K562 (cell line): ENCODE results near the gene AQP4. TPM values are rescaled to one million over a fixed set of nuclear protein-coding genes. Genes with fewer than 3 reads are reported as not detected.

Source experiments
- ATAC-seq: fragments of 200-7000 bp; cut with Tn5 transposase; 3 replicates; pipeline ENCODE4 v1.9.1; 2020; ENCODE audit warnings: moderate library complexity
- BruUV-seq: library from RNA; stranded (reverse); fragments of 400-500 nt; replicated peaks from 2 replicates; lab custom pipeline; 2021; lab: Mats Ljungman, UMichigan
- CTCF ChIA-PET: fragments of 300-600 bp; formaldehyde crosslinking; extraction: SDS; loops from one replicate; lab custom pipeline; 2021; ENCODE audit warnings: low intra/inter-chr PET ratio; lab: Yijun Ruan, JAX
- POLR2A ChIA-PET: fragments of 300-600, 350-650 bp; sonication (Branson Sonifier 250); formaldehyde crosslinking; extraction: SDS; loops from one replicate; lab custom pipeline; 2021; ENCODE audit warnings: antibody characterized with exemption, inconsistent platforms; lab: Yijun Ruan, JAX
- DNase-seq, 4 experiments: peaks; one replicate each; pipeline versions ENCODE4 v3.0.0 to v3.0.0-alpha.2; 2011 to 2018; ENCODE audit warnings: low spot score in 3 of 4, mixed read lengths in 3 of 4; ENCODE audit errors: extremely low read depth in 1 of 4
- FAIRE-seq: peaks from 2 replicates; lab custom pipeline; 2011; peaks lifted over from hg19 to GRCh38; lab: Jason Lieb, UNC
- H2AFZ ChIP-seq: 2 replicates; pipeline ENCODE4 v1.6.0; 2011; ENCODE audit warnings: low read depth, low read length, control low read depth, inconsistent platforms
- H3K27ac ChIP-seq: fragments of 200-600 bp; 3 replicates; pipeline ENCODE4 v1.8.0; 2011; ENCODE audit warnings: low read depth, mild to moderate bottlenecking, control low read depth, inconsistent platforms, low read length, moderate library complexity, mixed read lengths; ENCODE audit errors: extremely low read depth
- H3K27me3 ChIP-seq, 2 experiments: fragments of 300-600 bp in 1 of 2; 2 replicates in 1 of 2; 3 replicates in 1 of 2; pipeline versions ENCODE4 v1.6.0 to v1.8.0; 2011; ENCODE audit warnings: inconsistent platforms in 2 of 2, low read length in 2 of 2, mild to moderate bottlenecking in 1 of 2, mixed read lengths in 1 of 2, moderate library complexity in 1 of 2; ENCODE audit not compliant: control insufficient read depth in 2 of 2, insufficient read depth in 2 of 2
- H3K36me3 ChIP-seq: fragments of 300-600 bp; 3 replicates; pipeline ENCODE4 v1.8.0; 2011; ENCODE audit warnings: mild to moderate bottlenecking, low read length, inconsistent platforms; ENCODE audit not compliant: control insufficient read depth, insufficient read depth
- H3K4me1 ChIP-seq, 2 experiments: fragments of 200-600 bp in 1 of 2; replicated peaks in 1 of 2; 2 replicates in 1 of 2; 3 replicates in 1 of 2; pipeline versions ENCODE4 v1.5.1 to v1.8.0; 2011; ENCODE audit warnings: inconsistent platforms in 2 of 2, low read length in 2 of 2, mild to moderate bottlenecking in 1 of 2, mixed read lengths in 1 of 2, moderate library complexity in 1 of 2; ENCODE audit not compliant: control insufficient read depth in 2 of 2, insufficient read depth in 2 of 2
- H3K4me2 ChIP-seq: 2 replicates; pipeline ENCODE4 v1.6.1; 2011; ENCODE audit warnings: low read length, control low read depth, inconsistent platforms, mixed read lengths; ENCODE audit not compliant: insufficient read depth
- H3K4me3 ChIP-seq: fragments of 200-600 bp; sonication (generic), shearing (Covaris generic); 2 replicates; pipeline ENCODE4 v1.5.1; 2016; ENCODE audit warnings: control low read depth, inconsistent platforms
- H3K79me2 ChIP-seq: fragments of 200-600 bp; 3 replicates; pipeline ENCODE4 v1.8.0; 2011; ENCODE audit warnings: low read length, inconsistent platforms; ENCODE audit not compliant: control insufficient read depth, insufficient read depth
- H3K9ac ChIP-seq, 2 experiments: 2 replicates each; pipeline versions ENCODE4 v1.6.0 to v1.6.1; 2011; ENCODE audit warnings: low read depth in 2 of 2, low read length in 2 of 2, control low read depth in 1 of 2, inconsistent platforms in 1 of 2, mild to moderate bottlenecking in 1 of 2, mixed read lengths in 1 of 2; ENCODE audit not compliant: insufficient read depth in 1 of 2
- H3K9me1 ChIP-seq: one replicate; pipeline ENCODE4 v1.6.0; 2011; ENCODE audit warnings: inconsistent platforms, mild to moderate bottlenecking, low read length, moderate library complexity; ENCODE audit not compliant: control insufficient read depth, insufficient read depth
- H3K9me3 ChIP-seq: replicated peaks from 2 replicates; pipeline ENCODE4 v1.5.1; 2011; ENCODE audit warnings: low read depth, low read length, inconsistent platforms; ENCODE audit not compliant: control insufficient read depth, insufficient read depth
- H4K20me1 ChIP-seq: replicated peaks from 2 replicates; pipeline ENCODE4 v1.6.1; 2011; ENCODE audit warnings: low read length, inconsistent platforms, mixed read lengths; ENCODE audit not compliant: control insufficient read depth, insufficient read depth
- BACH1 ChIP-seq: fragments of 200-800 bp; sonication (Bioruptor generic); IDR thresholded peaks from 2 replicates; pipeline ENCODE4 v1.6.1; 2016; ENCODE audit warnings: missing genetic modification characterization, missing compliant biosample characterization
- CBX1 ChIP-seq: sonication (generic); IDR thresholded peaks from 2 replicates; pipeline ENCODE4 v1.6.1; 2016; ENCODE audit warnings: antibody characterized with exemption, low read depth, mild to moderate bottlenecking
- HNRNPUL1 ChIP-seq: fragments of 200-400 bp; formaldehyde crosslinking; IDR thresholded peaks from 2 replicates; pipeline ENCODE4 v1.6.1; 2017; ENCODE audit warnings: low read length
- MAZ ChIP-seq, 2 experiments: fragments of 450-650 bp in 1 of 2; sonication (generic) in 1 of 2; formaldehyde crosslinking; IDR thresholded peaks in 1 of 2; conservative IDR thresholded peaks in 1 of 2; 2 replicates each; pipeline versions ENCODE4 v1.4.0 to v1.5.0; 2020; ENCODE audit warnings: mild to moderate bottlenecking in 1 of 2, missing genetic modification reagents in 1 of 2
- MTA2 ChIP-seq: fragments of 450-650 bp; IDR thresholded peaks from 2 replicates; pipeline ENCODE4 v1.6.1; 2016; ENCODE audit warnings: low read depth
- PCBP1 ChIP-seq: fragments of 200-400 bp; formaldehyde crosslinking; IDR thresholded peaks from 2 replicates; pipeline ENCODE4 v1.6.1; 2018; ENCODE audit warnings: mild to moderate bottlenecking, low read depth, low read length; ENCODE audit not compliant: poor library complexity, severe bottlenecking
- SIN3A ChIP-seq, 2 experiments: fragments of 150-350 bp in 1 of 2; IDR thresholded peaks; 2 replicates each; pipeline ENCODE4 v1.6.1; 2011 to 2016; ENCODE audit warnings: borderline replicate concordance in 2 of 2, low read depth in 2 of 2, low read length in 2 of 2, mild to moderate bottlenecking in 2 of 2, moderate library complexity in 2 of 2; ENCODE audit not compliant: control insufficient read depth in 1 of 2
- TAF9B ChIP-seq: fragments of 450-650 bp; IDR thresholded peaks from 2 replicates; pipeline ENCODE4 v1.6.1; 2018; ENCODE audit warnings: mild to moderate bottlenecking; ENCODE audit not compliant: partially characterized antibody
- TRIM28 ChIP-seq: fragments of 450-650 bp; IDR thresholded peaks from 2 replicates; pipeline ENCODE4 v1.6.1; 2017
- WGBS: fragments of 100-300 bp; shearing (Covaris generic); methylation state at CpG from one replicate; pipeline ENCODE4 v1.1.6; 2016; ENCODE audit warnings: low coverage, mixed read lengths; ENCODE audit not compliant: insufficient coverage; ENCODE audit errors: missing lambda C conversion rate; 5-methylcytosine and 5-hydroxymethylcytosine counted together
- in situ Hi-C: fragments of 300-500 bp; cut with MboI; formaldehyde crosslinking; loops from 4 replicates; pipeline ENCODE4 v1.15.0; 2018; ENCODE audit warnings: inconsistent platforms, mixed read lengths
- intact Hi-C: fragments of 100-400 bp; cut with micrococcal nuclease; formaldehyde crosslinking; loops from 2 replicates; pipeline ENCODE4 v1.14.2; 2022
- polyA plus RNA-seq, 8 experiments: library from polyadenylated mRNA; depleted of rRNA in 4 of 8; stranded (reverse) in 5 of 8; unstranded in 3 of 8; fragments of >200 nt; fragmentation: Nextera tagmentation in 2 of 8; fragmentation: Illumina TruSeq in 1 of 8; extraction: Ambion mirVana in 2 of 8; extraction: Trizol in 1 of 8; gene quantifications; 2 replicates each; pipeline versions ENCODE4 v1.2.1 to v1.2.3, GENCODE V29; 2011 to 2014; ENCODE audit warnings: inconsistent platforms in 1 of 8, missing spikeins in 1 of 8
- total RNA-seq, 7 experiments: library from RNA; depleted of rRNA in 6 of 7; stranded (reverse); fragments of >200 nt in 6 of 7; fragmentation: Illumina TruSeq in 2 of 7; extraction: Trizol in 2 of 7; gene quantifications; 2 replicates each; pipeline versions ENCODE4 v1.2.1 to v1.2.3, GENCODE V29; 2011 to 2021; ENCODE audit warnings: low replicate concordance in 1 of 7
- TF ChIP-seq, protein P1 (sequence below): fragments of 250-450 bp; sonication (Bioruptor Pico); IDR thresholded peaks from 2 replicates; pipeline ENCODE4 v1.4.0; 2020
- TF ChIP-seq, protein P2 (sequence below), 2 experiments: IDR thresholded peaks in 1 of 2; conservative IDR thresholded peaks in 1 of 2; 2 replicates each; pipeline ENCODE4 v1.6.1; 2016; ENCODE audit warnings: low read depth in 2 of 2, mild to moderate bottlenecking in 1 of 2, missing compliant biosample characterization in 1 of 2, missing genetic modification characterization in 1 of 2, moderate library complexity in 1 of 2
- TF ChIP-seq, protein P3 (sequence below), 3 experiments: IDR thresholded peaks in 2 of 3; conservative IDR thresholded peaks in 1 of 3; 2 replicates each; pipeline ENCODE4 v1.5.1; 2011 to 2012; ENCODE audit warnings: low read length in 3 of 3, mild to moderate bottlenecking in 3 of 3, control low read depth in 2 of 3, improper control_type of control experiment in 1 of 3, inconsistent platforms in 1 of 3, low read depth in 1 of 3, mixed read lengths in 1 of 3, moderate library complexity in 1 of 3; ENCODE audit not compliant: insufficient read depth in 2 of 3
- TF ChIP-seq, protein P4 (sequence below): fragments of 450-650 bp; IDR thresholded peaks from 2 replicates; pipeline ENCODE4 v1.6.1; 2018; ENCODE audit warnings: mild to moderate bottlenecking, low read depth; ENCODE audit not compliant: partially characterized antibody

The AQP4 gene
- total and polyA plus RNA-seq, 9 of the 15 experiments (the other 6 are each of a cell fraction or from before 2014, with no cell fraction given) = 0.31 TPM; not detected in 8

DNA sequence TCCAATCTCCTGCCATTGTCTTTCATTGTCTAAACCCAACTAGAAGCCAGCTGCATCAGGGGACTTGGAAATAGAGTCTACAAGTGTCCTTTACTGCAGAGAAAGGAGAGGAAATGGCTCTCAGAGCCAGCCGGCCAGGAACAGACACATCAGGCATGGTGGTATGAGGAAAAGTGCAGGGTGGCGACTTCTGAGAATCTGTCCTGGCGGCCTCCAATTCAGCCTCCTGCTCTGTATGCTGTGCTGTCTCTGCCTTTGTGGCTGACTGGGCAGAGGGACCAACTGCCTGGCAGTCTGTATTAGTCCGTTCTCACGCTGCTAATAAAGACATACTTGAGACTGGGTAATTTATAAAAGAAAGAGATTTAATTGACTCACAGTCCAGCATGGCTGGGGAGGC lies 36.8 kb upstream of the AQP4 start:
- no peak for FAIRE-seq
- H3K9ac ChIP-seq = no peak overlapping the region
- H3K27me3 ChIP-seq = no peaks in the 10 kb centered on the region
- DNase-seq = no peak
- no peak overlapping the region for H3K4me3 ChIP-seq
- H3K36me3 ChIP-seq = no peaks in the 10 kb centered on the region
- POLR2A ChIA-PET = no interaction called here
- BruUV-seq = no TSS peak
- TF ChIP-seq, protein P1, sequence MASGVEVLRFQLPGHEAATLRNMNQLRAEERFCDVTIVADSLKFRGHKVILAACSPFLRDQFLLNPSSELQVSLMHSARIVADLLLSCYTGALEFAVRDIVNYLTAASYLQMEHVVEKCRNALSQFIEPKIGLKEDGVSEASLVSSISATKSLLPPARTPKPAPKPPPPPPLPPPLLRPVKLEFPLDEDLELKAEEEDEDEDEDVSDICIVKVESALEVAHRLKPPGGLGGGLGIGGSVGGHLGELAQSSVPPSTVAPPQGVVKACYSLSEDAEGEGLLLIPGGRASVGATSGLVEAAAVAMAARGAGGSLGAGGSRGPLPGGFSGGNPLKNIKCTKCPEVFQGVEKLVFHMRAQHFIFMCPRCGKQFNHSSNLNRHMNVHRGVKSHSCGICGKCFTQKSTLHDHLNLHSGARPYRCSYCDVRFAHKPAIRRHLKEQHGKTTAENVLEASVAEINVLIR (CRISPR knock-in tag) = no peak
- TF ChIP-seq BACH1 (tag) (no peak), MAZ (CRISPR knock-in tag; conservative IDR thresholded peaks at IDR 0.05 in 1 of 2, IDR thresholded peaks at IDR 0.05 in 1 of 2) (no peak), PCBP1 (no peak), MTA2 (no peak), CBX1 (no peak), TRIM28 (no peak), HNRNPUL1 (no peak), SIN3A (IDR thresholded peaks at IDR 0.05; ENCODE audit: borderline replicate concordance in 2 of 2, control insufficient read depth in 1 of 2, low read depth in 2 of 2, low read length in 2 of 2) (no peak), TAF9B (no peak)
- TF ChIP-seq, protein P2, sequence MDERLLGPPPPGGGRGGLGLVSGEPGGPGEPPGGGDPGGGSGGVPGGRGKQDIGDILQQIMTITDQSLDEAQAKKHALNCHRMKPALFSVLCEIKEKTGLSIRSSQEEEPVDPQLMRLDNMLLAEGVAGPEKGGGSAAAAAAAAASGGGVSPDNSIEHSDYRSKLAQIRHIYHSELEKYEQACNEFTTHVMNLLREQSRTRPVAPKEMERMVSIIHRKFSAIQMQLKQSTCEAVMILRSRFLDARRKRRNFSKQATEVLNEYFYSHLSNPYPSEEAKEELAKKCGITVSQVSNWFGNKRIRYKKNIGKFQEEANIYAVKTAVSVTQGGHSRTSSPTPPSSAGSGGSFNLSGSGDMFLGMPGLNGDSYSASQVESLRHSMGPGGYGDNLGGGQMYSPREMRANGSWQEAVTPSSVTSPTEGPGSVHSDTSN (CRISPR knock-in tag; IDR thresholded peaks at IDR 0.05; ENCODE audit: low read depth) = no peak
- TF ChIP-seq, protein P2 (tag; conservative IDR thresholded peaks at IDR 0.05; ENCODE audit: low read depth) = no peak
- TF ChIP-seq, protein P3, sequence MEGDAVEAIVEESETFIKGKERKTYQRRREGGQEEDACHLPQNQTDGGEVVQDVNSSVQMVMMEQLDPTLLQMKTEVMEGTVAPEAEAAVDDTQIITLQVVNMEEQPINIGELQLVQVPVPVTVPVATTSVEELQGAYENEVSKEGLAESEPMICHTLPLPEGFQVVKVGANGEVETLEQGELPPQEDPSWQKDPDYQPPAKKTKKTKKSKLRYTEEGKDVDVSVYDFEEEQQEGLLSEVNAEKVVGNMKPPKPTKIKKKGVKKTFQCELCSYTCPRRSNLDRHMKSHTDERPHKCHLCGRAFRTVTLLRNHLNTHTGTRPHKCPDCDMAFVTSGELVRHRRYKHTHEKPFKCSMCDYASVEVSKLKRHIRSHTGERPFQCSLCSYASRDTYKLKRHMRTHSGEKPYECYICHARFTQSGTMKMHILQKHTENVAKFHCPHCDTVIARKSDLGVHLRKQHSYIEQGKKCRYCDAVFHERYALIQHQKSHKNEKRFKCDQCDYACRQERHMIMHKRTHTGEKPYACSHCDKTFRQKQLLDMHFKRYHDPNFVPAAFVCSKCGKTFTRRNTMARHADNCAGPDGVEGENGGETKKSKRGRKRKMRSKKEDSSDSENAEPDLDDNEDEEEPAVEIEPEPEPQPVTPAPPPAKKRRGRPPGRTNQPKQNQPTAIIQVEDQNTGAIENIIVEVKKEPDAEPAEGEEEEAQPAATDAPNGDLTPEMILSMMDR (IDR thresholded peaks at IDR 0.05 in 2 of 3, conservative IDR thresholded peaks at IDR 0.05 in 1 of 3; ENCODE audit: insufficient read depth in 2 of 3, low read depth in 1 of 3, low read length in 3 of 3) = no peak
- TF ChIP-seq, protein P4, sequence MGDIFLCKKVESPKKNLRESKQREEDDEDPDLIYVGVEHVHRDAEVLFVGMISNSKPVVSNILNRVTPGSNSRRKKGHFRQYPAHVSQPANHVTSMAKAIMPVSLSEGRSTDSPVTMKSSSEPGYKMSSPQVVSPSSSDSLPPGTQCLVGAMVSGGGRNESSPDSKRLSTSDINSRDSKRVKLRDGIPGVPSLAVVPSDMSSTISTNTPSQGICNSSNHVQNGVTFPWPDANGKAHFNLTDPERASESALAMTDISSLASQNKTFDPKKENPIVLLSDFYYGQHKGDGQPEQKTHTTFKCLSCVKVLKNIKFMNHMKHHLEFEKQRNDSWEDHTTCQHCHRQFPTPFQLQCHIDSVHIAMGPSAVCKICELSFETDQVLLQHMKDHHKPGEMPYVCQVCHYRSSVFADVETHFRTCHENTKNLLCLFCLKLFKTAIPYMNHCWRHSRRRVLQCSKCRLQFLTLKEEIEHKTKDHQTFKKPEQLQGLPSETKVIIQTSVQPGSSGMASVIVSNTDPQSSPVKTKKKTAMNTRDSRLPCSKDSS = no peak
- H3K79me2 ChIP-seq = no peaks in the 10 kb centered on the region
- no peaks in the 10 kb centered on the region for H3K9me3 ChIP-seq
- no peaks in the 10 kb centered on the region for H4K20me1 ChIP-seq
- 1% methylated on average over 5 of the region's 5 CpGs for WGBS
- in situ Hi-C loops = no loop called here
- H3K4me2 ChIP-seq = no peak overlapping the region
- no peaks in the 10 kb centered on the region for H3K9me1 ChIP-seq
- H2AFZ ChIP-seq = no peak overlapping the region
- CTCF ChIA-PET = no interaction called here
- no peaks in the 10 kb centered on the region for H3K4me1 ChIP-seq
- no peak for ATAC-seq
- H3K27ac ChIP-seq = no peak overlapping the region
- intact Hi-C loops = no loop called here
